Measurements from ENCODE around the gene TLE1. TPM values are rescaled to one million over a fixed set of nuclear protein-coding genes. Genes with fewer than 3 reads are reported as not detected.

Gene TLE1
- total RNA-seq, 1 experiment from 2014 or later, result 97.7 TPM

DNA sequence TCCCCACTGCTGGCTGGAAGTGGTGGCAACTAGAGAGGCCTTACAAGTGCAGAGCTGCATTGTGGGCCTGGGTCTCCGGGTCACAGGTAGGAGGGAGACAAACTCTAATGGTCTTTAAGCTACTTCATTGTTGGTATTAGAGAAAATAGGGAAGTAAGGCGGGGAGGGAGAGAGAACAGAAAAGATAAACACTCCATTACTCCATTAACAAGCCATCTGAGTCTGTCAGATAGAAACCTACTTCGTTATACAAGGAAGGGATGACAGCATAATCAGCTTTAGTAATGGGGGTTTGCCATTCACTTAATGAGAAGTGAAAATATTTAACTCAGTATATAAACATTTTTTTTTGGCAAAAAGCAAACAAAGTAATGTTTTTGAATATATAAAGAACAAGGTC is 107.4 kb downstream of the TLE1 start (continued):
- no peak for TF ChIP-seq RELA (CRISPR knock-in tag; IDR thresholded peaks at IDR 0.05; ENCODE audit: borderline replicate concordance)
- TF ChIP-seq ZNF263 (CRISPR knock-in tag; IDR thresholded peaks at IDR 0.05; ENCODE audit: low read depth), result no peak
- TF ChIP-seq, protein P1, sequence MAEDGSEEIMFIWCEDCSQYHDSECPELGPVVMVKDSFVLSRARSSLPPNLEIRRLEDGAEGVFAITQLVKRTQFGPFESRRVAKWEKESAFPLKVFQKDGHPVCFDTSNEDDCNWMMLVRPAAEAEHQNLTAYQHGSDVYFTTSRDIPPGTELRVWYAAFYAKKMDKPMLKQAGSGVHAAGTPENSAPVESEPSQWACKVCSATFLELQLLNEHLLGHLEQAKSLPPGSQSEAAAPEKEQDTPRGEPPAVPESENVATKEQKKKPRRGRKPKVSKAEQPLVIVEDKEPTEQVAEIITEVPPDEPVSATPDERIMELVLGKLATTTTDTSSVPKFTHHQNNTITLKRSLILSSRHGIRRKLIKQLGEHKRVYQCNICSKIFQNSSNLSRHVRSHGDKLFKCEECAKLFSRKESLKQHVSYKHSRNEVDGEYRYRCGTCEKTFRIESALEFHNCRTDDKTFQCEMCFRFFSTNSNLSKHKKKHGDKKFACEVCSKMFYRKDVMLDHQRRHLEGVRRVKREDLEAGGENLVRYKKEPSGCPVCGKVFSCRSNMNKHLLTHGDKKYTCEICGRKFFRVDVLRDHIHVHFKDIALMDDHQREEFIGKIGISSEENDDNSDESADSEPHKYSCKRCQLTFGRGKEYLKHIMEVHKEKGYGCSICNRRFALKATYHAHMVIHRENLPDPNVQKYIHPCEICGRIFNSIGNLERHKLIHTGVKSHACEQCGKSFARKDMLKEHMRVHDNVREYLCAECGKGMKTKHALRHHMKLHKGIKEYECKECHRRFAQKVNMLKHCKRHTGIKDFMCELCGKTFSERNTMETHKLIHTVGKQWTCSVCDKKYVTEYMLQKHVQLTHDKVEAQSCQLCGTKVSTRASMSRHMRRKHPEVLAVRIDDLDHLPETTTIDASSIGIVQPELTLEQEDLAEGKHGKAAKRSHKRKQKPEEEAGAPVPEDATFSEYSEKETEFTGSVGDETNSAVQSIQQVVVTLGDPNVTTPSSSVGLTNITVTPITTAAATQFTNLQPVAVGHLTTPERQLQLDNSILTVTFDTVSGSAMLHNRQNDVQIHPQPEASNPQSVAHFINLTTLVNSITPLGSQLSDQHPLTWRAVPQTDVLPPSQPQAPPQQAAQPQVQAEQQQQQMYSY (CRISPR knock-in tag; IDR thresholded peaks at IDR 0.05), result no peak
- TF ChIP-seq, protein P2, sequence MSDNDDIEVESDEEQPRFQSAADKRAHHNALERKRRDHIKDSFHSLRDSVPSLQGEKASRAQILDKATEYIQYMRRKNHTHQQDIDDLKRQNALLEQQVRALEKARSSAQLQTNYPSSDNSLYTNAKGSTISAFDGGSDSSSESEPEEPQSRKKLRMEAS (CRISPR knock-in tag; IDR thresholded peaks at IDR 0.05), result no peak
- TF ChIP-seq PRRX2 (CRISPR knock-in tag; IDR thresholded peaks at IDR 0.05), result no peak
- TF ChIP-seq IRF2 (CRISPR knock-in tag; IDR thresholded peaks at IDR 0.05; ENCODE audit: borderline replicate concordance, low read depth), result no peak
- TF ChIP-seq GABPB1 (CRISPR knock-in tag; IDR thresholded peaks at IDR 0.05), result no peak
- TF ChIP-seq, protein P3, sequence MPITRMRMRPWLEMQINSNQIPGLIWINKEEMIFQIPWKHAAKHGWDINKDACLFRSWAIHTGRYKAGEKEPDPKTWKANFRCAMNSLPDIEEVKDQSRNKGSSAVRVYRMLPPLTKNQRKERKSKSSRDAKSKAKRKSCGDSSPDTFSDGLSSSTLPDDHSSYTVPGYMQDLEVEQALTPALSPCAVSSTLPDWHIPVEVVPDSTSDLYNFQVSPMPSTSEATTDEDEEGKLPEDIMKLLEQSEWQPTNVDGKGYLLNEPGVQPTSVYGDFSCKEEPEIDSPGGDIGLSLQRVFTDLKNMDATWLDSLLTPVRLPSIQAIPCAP (CRISPR knock-in tag; IDR thresholded peaks at IDR 0.05), result no peak

DNA sequence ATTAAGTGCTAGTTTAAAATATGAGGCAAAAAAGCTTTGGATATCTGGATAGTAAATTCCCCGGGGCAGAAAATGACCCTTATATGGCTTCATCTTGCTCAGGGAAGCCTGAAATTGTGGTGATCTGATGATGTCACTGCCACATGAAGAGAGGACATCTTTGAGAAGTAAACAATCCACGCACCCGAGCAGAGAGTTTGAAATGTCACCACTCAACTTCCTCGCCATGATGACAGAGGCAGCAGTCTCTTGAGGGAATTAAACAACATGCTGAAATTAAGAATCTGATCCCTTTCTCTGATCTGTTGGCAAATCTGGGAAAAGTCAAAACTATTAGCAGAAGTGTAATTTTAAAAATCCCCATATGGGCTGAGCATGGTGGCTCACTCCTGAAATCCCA is 110.0 kb downstream of the TLE1 start:
- H3K4me1 Mint-ChIP-seq, result peaks cover 29% of the 10 kb centered on the region
- peaks cover 43% of the 10 kb centered on the region for H3K36me3 Mint-ChIP-seq
- ChIA-PET POLR2A (no interaction called here), CTCF (no interaction called here)
- H3K27ac Mint-ChIP-seq, result peak overlapping the region; percentile 89
- DNase-seq (ENCODE audit: low spot score) (no peak), ATAC-seq (peak; percentile 16; the same call in 1 of the 2 replicates)
- H3K4me3 Mint-ChIP-seq, result no peak overlapping the region
- H3K9me3 Mint-ChIP-seq, result no peaks in the 10 kb centered on the region
- H3K27me3 Mint-ChIP-seq (ENCODE audit: low read depth), result no peaks in the 10 kb centered on the region
- no peak for TF ChIP-seq ZNF416 (CRISPR knock-in tag; IDR thresholded peaks at IDR 0.05)
- TF ChIP-seq, protein P4, sequence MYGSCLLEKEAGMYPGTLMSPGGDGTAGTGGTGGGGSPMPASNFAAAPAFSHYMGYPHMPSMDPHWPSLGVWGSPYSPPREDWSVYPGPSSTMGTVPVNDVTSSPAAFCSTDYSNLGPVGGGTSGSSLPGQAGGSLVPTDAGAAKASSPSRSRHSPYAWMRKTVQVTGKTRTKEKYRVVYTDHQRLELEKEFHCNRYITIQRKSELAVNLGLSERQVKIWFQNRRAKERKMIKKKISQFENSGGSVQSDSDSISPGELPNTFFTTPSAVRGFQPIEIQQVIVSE (CRISPR knock-in tag; IDR thresholded peaks at IDR 0.05; ENCODE audit: borderline replicate concordance), result no peak
- TF ChIP-seq JUN (CRISPR knock-in tag; IDR thresholded peaks at IDR 0.05), result no peak
- no peak for TF ChIP-seq ZNF232 (CRISPR knock-in tag; IDR thresholded peaks at IDR 0.05)
- TF ChIP-seq, protein P5, sequence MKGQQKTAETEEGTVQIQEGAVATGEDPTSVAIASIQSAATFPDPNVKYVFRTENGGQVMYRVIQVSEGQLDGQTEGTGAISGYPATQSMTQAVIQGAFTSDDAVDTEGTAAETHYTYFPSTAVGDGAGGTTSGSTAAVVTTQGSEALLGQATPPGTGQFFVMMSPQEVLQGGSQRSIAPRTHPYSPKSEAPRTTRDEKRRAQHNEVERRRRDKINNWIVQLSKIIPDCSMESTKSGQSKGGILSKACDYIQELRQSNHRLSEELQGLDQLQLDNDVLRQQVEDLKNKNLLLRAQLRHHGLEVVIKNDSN (CRISPR knock-in tag; IDR thresholded peaks at IDR 0.05), result no peak
- no peak for TF ChIP-seq MXD4 (CRISPR knock-in tag; IDR thresholded peaks at IDR 0.05; ENCODE audit: borderline replicate concordance)
- TF ChIP-seq PRRX2 (CRISPR knock-in tag; IDR thresholded peaks at IDR 0.05), result no peak
- TF ChIP-seq ETV6 (CRISPR knock-in tag; IDR thresholded peaks at IDR 0.05), result no peak
- TF ChIP-seq CREB1 (CRISPR knock-in tag; IDR thresholded peaks at IDR 0.05), result no peak
- TF ChIP-seq, protein P1 (CRISPR knock-in tag; IDR thresholded peaks at IDR 0.05), result no peak
- TF ChIP-seq FOXJ3 (CRISPR knock-in tag; IDR thresholded peaks at IDR 0.05; ENCODE audit: borderline replicate concordance), result no peak
- TF ChIP-seq KAT7 (CRISPR knock-in tag; IDR thresholded peaks at IDR 0.05; ENCODE audit: borderline replicate concordance), result no peak
- TF ChIP-seq, protein P6, sequence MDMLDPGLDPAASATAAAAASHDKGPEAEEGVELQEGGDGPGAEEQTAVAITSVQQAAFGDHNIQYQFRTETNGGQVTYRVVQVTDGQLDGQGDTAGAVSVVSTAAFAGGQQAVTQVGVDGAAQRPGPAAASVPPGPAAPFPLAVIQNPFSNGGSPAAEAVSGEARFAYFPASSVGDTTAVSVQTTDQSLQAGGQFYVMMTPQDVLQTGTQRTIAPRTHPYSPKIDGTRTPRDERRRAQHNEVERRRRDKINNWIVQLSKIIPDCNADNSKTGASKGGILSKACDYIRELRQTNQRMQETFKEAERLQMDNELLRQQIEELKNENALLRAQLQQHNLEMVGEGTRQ (CRISPR knock-in tag; IDR thresholded peaks at IDR 0.05), result no peak
- TF ChIP-seq, protein P7, sequence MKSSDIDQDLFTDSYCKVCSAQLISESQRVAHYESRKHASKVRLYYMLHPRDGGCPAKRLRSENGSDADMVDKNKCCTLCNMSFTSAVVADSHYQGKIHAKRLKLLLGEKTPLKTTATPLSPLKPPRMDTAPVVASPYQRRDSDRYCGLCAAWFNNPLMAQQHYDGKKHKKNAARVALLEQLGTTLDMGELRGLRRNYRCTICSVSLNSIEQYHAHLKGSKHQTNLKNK (CRISPR knock-in tag; IDR thresholded peaks at IDR 0.05), result no peak
- TF ChIP-seq, protein P8, sequence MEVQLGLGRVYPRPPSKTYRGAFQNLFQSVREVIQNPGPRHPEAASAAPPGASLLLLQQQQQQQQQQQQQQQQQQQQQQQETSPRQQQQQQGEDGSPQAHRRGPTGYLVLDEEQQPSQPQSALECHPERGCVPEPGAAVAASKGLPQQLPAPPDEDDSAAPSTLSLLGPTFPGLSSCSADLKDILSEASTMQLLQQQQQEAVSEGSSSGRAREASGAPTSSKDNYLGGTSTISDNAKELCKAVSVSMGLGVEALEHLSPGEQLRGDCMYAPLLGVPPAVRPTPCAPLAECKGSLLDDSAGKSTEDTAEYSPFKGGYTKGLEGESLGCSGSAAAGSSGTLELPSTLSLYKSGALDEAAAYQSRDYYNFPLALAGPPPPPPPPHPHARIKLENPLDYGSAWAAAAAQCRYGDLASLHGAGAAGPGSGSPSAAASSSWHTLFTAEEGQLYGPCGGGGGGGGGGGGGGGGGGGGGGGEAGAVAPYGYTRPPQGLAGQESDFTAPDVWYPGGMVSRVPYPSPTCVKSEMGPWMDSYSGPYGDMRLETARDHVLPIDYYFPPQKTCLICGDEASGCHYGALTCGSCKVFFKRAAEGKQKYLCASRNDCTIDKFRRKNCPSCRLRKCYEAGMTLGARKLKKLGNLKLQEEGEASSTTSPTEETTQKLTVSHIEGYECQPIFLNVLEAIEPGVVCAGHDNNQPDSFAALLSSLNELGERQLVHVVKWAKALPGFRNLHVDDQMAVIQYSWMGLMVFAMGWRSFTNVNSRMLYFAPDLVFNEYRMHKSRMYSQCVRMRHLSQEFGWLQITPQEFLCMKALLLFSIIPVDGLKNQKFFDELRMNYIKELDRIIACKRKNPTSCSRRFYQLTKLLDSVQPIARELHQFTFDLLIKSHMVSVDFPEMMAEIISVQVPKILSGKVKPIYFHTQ (CRISPR knock-in tag; IDR thresholded peaks at IDR 0.05), result no peak
- TF ChIP-seq SP1 (CRISPR knock-in tag; conservative IDR thresholded peaks at IDR 0.05), result no peak
- TF ChIP-seq NR1H2 (CRISPR knock-in tag; IDR thresholded peaks at IDR 0.05), result no peak
